Measurements from ENCODE around the gene SEBOX.

The SEBOX gene

GRCh38 chr17:28369684-28370034 is 4.7 kb upstream of the SEBOX start:
- H2BK5ac ChIP-seq (ENCODE audit: low read depth, low read length, poor library complexity, severe bottlenecking) = no peak overlapping the region
- peak overlapping the region in 1 of 2 experiments; percentile 21 for H3K18ac ChIP-seq (ENCODE audit: low read depth in 1 of 2, low read length in 2 of 2)
- H3K27ac ChIP-seq (ENCODE audit: low read length, poor library complexity, severe bottlenecking) = no peak overlapping the region
- H3K4me3 ChIP-seq (ENCODE audit: insufficient read depth in 1 of 2, low read depth in 1 of 2, low read length in 2 of 2) = no peak overlapping the region
- H3K27me3 ChIP-seq (ENCODE audit: control insufficient read depth in 1 of 2, insufficient read depth in 1 of 2, low read length in 2 of 2) = peaks cover 0 to 11% of the 10 kb centered on the region in 2 experiments
- H4K8ac ChIP-seq (ENCODE audit: low read length) = no peak overlapping the region
- H3K9ac ChIP-seq (ENCODE audit: low read length) = no peak overlapping the region
- peaks cover 21% of the 10 kb centered on the region for H3K4me1 ChIP-seq (ENCODE audit: control insufficient read depth, insufficient read depth, low read depth, low read length)
- H3K79me1 ChIP-seq (replicated peaks; ENCODE audit: low read length, poor library complexity, severe bottlenecking) = peaks cover under 1% of the 10 kb centered on the region
- no peak overlapping the region for H2BK120ac ChIP-seq (ENCODE audit: low read depth, low read length)
- H3K9me3 ChIP-seq (ENCODE audit: control insufficient read depth, low read length) = no peaks in the 10 kb centered on the region
- H4K91ac ChIP-seq (ENCODE audit: low read length) = no peak overlapping the region
- DNase-seq = no peak
- no peak overlapping the region for H3K4me2 ChIP-seq (ENCODE audit: low read length, poor library complexity, severe bottlenecking)
- H3K4ac ChIP-seq (ENCODE audit: low read depth in 1 of 2, low read length in 2 of 2) = no peak overlapping the region
- 78% methylated on average over 10 of the region's 10 CpGs for WGBS
- H3K23ac ChIP-seq (ENCODE audit: low read length in 2 of 2) = no peak overlapping the region
- no peak overlapping the region for H3K14ac ChIP-seq (ENCODE audit: low read length in 2 of 2)
- H2BK15ac ChIP-seq (ENCODE audit: low read depth, poor library complexity, severe bottlenecking) = no peak overlapping the region
- H3K36me3 ChIP-seq (ENCODE audit: control insufficient read depth in 1 of 2, insufficient read depth in 2 of 2, low read depth in 1 of 2, low read length in 2 of 2) = peaks cover 3 to 21% of the 10 kb centered on the region in 2 experiments
- H2AFZ ChIP-seq (ENCODE audit: low read depth, low read length) = no peak overlapping the region
- H2AK5ac ChIP-seq (ENCODE audit: low read length, severe bottlenecking) = no peak overlapping the region
- no peak overlapping the region for H2BK12ac ChIP-seq (ENCODE audit: low read length in 2 of 2)

- no peak overlapping the region for H3K4me3 ChIP-seq (ENCODE audit: insufficient read depth in 1 of 2, low read depth in 1 of 2, low read length in 2 of 2)
- no peak overlapping the region for H2BK120ac ChIP-seq (ENCODE audit: low read depth, low read length)
- H3K4ac ChIP-seq (ENCODE audit: low read depth in 1 of 2, low read length in 2 of 2) = no peak overlapping the region
- no peak overlapping the region for H3K9ac ChIP-seq (ENCODE audit: low read length)
- DNase-seq = no peak
- H3K4me2 ChIP-seq (ENCODE audit: low read length, poor library complexity, severe bottlenecking) = no peak overlapping the region
- no peak overlapping the region for H3K14ac ChIP-seq (ENCODE audit: low read length in 2 of 2)
- no peaks in the 10 kb centered on the region for H3K9me3 ChIP-seq (ENCODE audit: control insufficient read depth, low read length)
- no peak overlapping the region for H2AK5ac ChIP-seq (ENCODE audit: low read length, severe bottlenecking)
- no peak overlapping the region for H3K23ac ChIP-seq (ENCODE audit: low read length in 2 of 2)
- H2BK5ac ChIP-seq (ENCODE audit: low read depth, low read length, poor library complexity, severe bottlenecking) = no peak overlapping the region
- peaks cover 21% of the 10 kb centered on the region for H3K4me1 ChIP-seq (ENCODE audit: control insufficient read depth, insufficient read depth, low read depth, low read length)
- no peak overlapping the region for H2BK15ac ChIP-seq (ENCODE audit: low read depth, poor library complexity, severe bottlenecking)
- H2BK12ac ChIP-seq (ENCODE audit: low read length in 2 of 2) = no peak overlapping the region
- no peak overlapping the region for H4K8ac ChIP-seq (ENCODE audit: low read length)
- no peak overlapping the region for H3K18ac ChIP-seq (ENCODE audit: low read depth in 1 of 2, low read length in 2 of 2)
- peaks cover 2% of the 10 kb centered on the region for H3K79me1 ChIP-seq (replicated peaks; ENCODE audit: low read length, poor library complexity, severe bottlenecking)
- WGBS = 97% methylated on average over 23 of the region's 23 CpGs
- no peak overlapping the region for H4K91ac ChIP-seq (ENCODE audit: low read length)
- no peak overlapping the region for H3K27ac ChIP-seq (ENCODE audit: low read length, poor library complexity, severe bottlenecking)
- H2AFZ ChIP-seq (ENCODE audit: low read depth, low read length) = no peak overlapping the region
- peaks cover 0 to 11% of the 10 kb centered on the region in 2 experiments for H3K27me3 ChIP-seq (ENCODE audit: control insufficient read depth in 1 of 2, insufficient read depth in 1 of 2, low read length in 2 of 2)
- H3K36me3 ChIP-seq (ENCODE audit: control insufficient read depth in 1 of 2, insufficient read depth in 2 of 2, low read depth in 1 of 2, low read length in 2 of 2) = peaks cover 9 to 27% of the 10 kb centered on the region in 2 experiments
Observed at GRCh38 chr17:28368915-28369683, 4.1 kb upstream of the SEBOX start.

GRCh38 chr17:28368306-28368831 is 3.4 kb upstream of the SEBOX start:
- Histone ChIP-seq H3K27me3 (ENCODE audit: control insufficient read depth in 1 of 2, insufficient read depth in 1 of 2, low read length in 2 of 2) (peaks cover 0 to 9% of the 10 kb centered on the region in 2 experiments), H2BK12ac (ENCODE audit: low read length in 2 of 2) (no peak overlapping the region), H2AFZ (ENCODE audit: low read depth, low read length) (no peak overlapping the region), H2BK120ac (ENCODE audit: low read depth, low read length) (no peak overlapping the region), H2BK15ac (ENCODE audit: low read depth, poor library complexity, severe bottlenecking) (no peak overlapping the region), H3K14ac (ENCODE audit: low read length in 2 of 2) (no peak overlapping the region), H4K8ac (ENCODE audit: low read length) (no peak overlapping the region), H3K4me3 (ENCODE audit: insufficient read depth in 1 of 2, low read depth in 1 of 2, low read length in 2 of 2) (no peak overlapping the region), H3K4ac (ENCODE audit: low read depth in 1 of 2, low read length in 2 of 2) (no peak overlapping the region), H3K4me1 (ENCODE audit: control insufficient read depth, insufficient read depth, low read depth, low read length) (peaks cover 21% of the 10 kb centered on the region), H3K4me2 (ENCODE audit: low read length, poor library complexity, severe bottlenecking) (no peak overlapping the region), H3K36me3 (ENCODE audit: control insufficient read depth in 1 of 2, insufficient read depth in 2 of 2, low read depth in 1 of 2, low read length in 2 of 2) (peaks cover 16 to 34% of the 10 kb centered on the region in 2 experiments), H2AK5ac (ENCODE audit: low read length, severe bottlenecking) (no peak overlapping the region), H4K91ac (ENCODE audit: low read length) (no peak overlapping the region), H2BK5ac (ENCODE audit: low read depth, low read length, poor library complexity, severe bottlenecking) (no peak overlapping the region), H3K18ac (ENCODE audit: low read depth in 1 of 2, low read length in 2 of 2) (no peak overlapping the region), H3K9ac (ENCODE audit: low read length) (no peak overlapping the region), H3K23ac (ENCODE audit: low read length in 2 of 2) (no peak overlapping the region), H3K79me1 (replicated peaks; ENCODE audit: low read length, poor library complexity, severe bottlenecking) (peaks cover 2% of the 10 kb centered on the region), H3K9me3 (ENCODE audit: control insufficient read depth, low read length) (no peaks in the 10 kb centered on the region), H3K27ac (ENCODE audit: low read length, poor library complexity, severe bottlenecking) (no peak overlapping the region)
- WGBS = 92% methylated on average over 5 of the region's 5 CpGs
- no peak for DNase-seq

GRCh38 chr17:28367641-28368305 is 2.8 kb upstream of the SEBOX start:
- Histone ChIP-seq H4K8ac (ENCODE audit: low read length) (no peak overlapping the region), H3K18ac (ENCODE audit: low read depth in 1 of 2, low read length in 2 of 2) (no peak overlapping the region), H2BK12ac (ENCODE audit: low read length in 2 of 2) (no peak overlapping the region), H3K23ac (ENCODE audit: low read length in 2 of 2) (no peak overlapping the region), H2AFZ (ENCODE audit: low read depth, low read length) (no peak overlapping the region), H3K4me1 (ENCODE audit: control insufficient read depth, insufficient read depth, low read depth, low read length) (peaks cover 19% of the 10 kb centered on the region), H2BK120ac (ENCODE audit: low read depth, low read length) (no peak overlapping the region), H3K4ac (ENCODE audit: low read depth in 1 of 2, low read length in 2 of 2) (no peak overlapping the region), H3K9me3 (ENCODE audit: control insufficient read depth, low read length) (no peaks in the 10 kb centered on the region), H3K4me3 (ENCODE audit: insufficient read depth in 1 of 2, low read depth in 1 of 2, low read length in 2 of 2) (no peak overlapping the region), H3K36me3 (ENCODE audit: control insufficient read depth in 1 of 2, insufficient read depth in 2 of 2, low read depth in 1 of 2, low read length in 2 of 2) (peaks cover 22 to 40% of the 10 kb centered on the region in 2 experiments), H2BK15ac (ENCODE audit: low read depth, poor library complexity, severe bottlenecking) (no peak overlapping the region), H2BK5ac (ENCODE audit: low read depth, low read length, poor library complexity, severe bottlenecking) (no peak overlapping the region), H4K91ac (ENCODE audit: low read length) (peak overlapping the region; percentile 1), H3K27ac (ENCODE audit: low read length, poor library complexity, severe bottlenecking) (no peak overlapping the region), H3K79me1 (replicated peaks; ENCODE audit: low read length, poor library complexity, severe bottlenecking) (peaks cover 5% of the 10 kb centered on the region), H2AK5ac (ENCODE audit: low read length, severe bottlenecking) (no peak overlapping the region), H3K4me2 (ENCODE audit: low read length, poor library complexity, severe bottlenecking) (no peak overlapping the region), H3K27me3 (ENCODE audit: control insufficient read depth in 1 of 2, insufficient read depth in 1 of 2, low read length in 2 of 2) (peaks cover 0 to 3% of the 10 kb centered on the region in 2 experiments), H3K9ac (ENCODE audit: low read length) (no peak overlapping the region), H3K14ac (ENCODE audit: low read length in 2 of 2) (no peak overlapping the region)
- no peak for DNase-seq
- 95% methylated on average over 19 of the region's 21 CpGs for WGBS
